ENCODE data around the gene ABCA6. TPM values are rescaled to one million over a fixed set of nuclear protein-coding genes. Genes with fewer than 3 reads are reported as not detected.
A peak's percentile ranks its signal among the peaks of the same experiment; 100 is the strongest.

The ABCA6 gene
- polyA plus RNA-seq, 1 donor (not counting 4 experiments of a cell fraction or from before 2014, with no cell fraction given) = 0.14 TPM

DNA sequence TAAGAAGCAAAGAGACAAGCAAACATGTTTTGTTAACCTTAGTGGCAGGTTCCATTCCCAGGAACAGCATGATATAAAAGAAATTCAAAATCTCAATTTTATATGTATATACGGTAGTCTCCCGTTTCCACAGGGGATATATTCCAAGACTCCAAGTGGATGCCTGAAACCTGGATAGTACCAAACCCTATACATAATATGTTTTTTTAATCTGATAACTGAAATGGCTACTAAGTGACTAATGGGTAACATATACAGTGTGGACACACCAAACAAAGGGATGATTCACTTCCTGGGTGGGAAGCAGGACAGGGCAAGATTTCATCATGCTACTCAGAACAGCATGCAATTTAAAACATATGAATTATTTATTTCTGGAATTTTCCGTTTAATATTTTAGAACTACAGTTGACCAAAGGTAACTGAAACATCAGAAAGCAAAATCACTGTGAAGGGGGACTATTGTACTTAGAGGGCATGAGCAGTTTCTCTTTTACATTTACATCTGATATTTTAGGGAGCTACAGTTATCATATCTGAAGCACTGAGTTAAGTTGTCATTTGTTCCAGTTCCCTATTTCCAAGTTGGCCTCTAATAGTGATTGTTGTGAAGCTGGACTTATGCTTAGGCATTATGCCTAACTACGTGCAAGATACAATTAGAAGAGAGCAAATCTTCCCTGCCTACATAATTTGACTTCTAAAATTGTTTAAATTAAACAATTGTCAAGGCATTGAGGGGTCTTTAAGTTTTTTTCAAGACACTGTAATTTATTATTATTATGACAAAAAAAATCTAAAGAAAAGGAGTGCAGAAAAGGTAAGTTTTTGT, 34.1 kb upstream of the ABCA6 start:
- no peaks in the 10 kb centered on the region for H3K79me2 ChIP-seq (ENCODE audit: control insufficient read depth, insufficient read depth, low read length)
- FAIRE-seq (no peak), DNase-seq (ENCODE audit: low read depth, low spot score) (peak; percentile 30)
- peak overlapping the region; percentile 28 for H3K4me2 ChIP-seq (ENCODE audit: control insufficient read depth, extremely low read depth, insufficient read depth, low read depth, low read length)
- no peaks in the 10 kb centered on the region for H4K20me1 ChIP-seq (ENCODE audit: control insufficient read depth, extremely low read depth, insufficient read depth, low read length)
- no peaks in the 10 kb centered on the region for H3K9me1 ChIP-seq (ENCODE audit: control insufficient read depth, extremely low read depth, insufficient read depth, low read length)
- H2AFZ ChIP-seq (ENCODE audit: control insufficient read depth, low read length) = peak overlapping the region; percentile 75
- H3K9me3 ChIP-seq (ENCODE audit: control insufficient read depth, low read depth, low read length) = no peaks in the 10 kb centered on the region
- no peak overlapping the region for H3K4me3 ChIP-seq (ENCODE audit: control insufficient read depth in 2 of 3, extremely low read depth in 1 of 3, insufficient read depth in 2 of 3, low read depth in 1 of 3, low read length in 3 of 3)
- H3K36me3 ChIP-seq (ENCODE audit: control insufficient read depth in 2 of 2, extremely low read depth in 1 of 2, insufficient read depth in 2 of 2, low read length in 2 of 2) = no peaks in the 10 kb centered on the region
- H3K27me3 ChIP-seq (ENCODE audit: control insufficient read depth, extremely low read depth, insufficient read depth, low read length) = no peaks in the 10 kb centered on the region
- no peak for TF ChIP-seq EZH2 (IDR thresholded peaks at IDR 0.05; ENCODE audit: low read length)
- TF ChIP-seq, protein P1, sequence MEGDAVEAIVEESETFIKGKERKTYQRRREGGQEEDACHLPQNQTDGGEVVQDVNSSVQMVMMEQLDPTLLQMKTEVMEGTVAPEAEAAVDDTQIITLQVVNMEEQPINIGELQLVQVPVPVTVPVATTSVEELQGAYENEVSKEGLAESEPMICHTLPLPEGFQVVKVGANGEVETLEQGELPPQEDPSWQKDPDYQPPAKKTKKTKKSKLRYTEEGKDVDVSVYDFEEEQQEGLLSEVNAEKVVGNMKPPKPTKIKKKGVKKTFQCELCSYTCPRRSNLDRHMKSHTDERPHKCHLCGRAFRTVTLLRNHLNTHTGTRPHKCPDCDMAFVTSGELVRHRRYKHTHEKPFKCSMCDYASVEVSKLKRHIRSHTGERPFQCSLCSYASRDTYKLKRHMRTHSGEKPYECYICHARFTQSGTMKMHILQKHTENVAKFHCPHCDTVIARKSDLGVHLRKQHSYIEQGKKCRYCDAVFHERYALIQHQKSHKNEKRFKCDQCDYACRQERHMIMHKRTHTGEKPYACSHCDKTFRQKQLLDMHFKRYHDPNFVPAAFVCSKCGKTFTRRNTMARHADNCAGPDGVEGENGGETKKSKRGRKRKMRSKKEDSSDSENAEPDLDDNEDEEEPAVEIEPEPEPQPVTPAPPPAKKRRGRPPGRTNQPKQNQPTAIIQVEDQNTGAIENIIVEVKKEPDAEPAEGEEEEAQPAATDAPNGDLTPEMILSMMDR (optimal IDR thresholded peaks at IDR 0.05 in 1 of 3, IDR thresholded peaks at IDR 0.05 in 1 of 3, conservative IDR thresholded peaks at IDR 0.05 in 1 of 3; ENCODE audit: extremely low read depth in 1 of 3, insufficient read depth in 2 of 3, low read length in 3 of 3) = no peak
- peaks cover 24% of the 10 kb centered on the region for H3K4me1 ChIP-seq (ENCODE audit: control insufficient read depth, extremely low read depth, insufficient read depth, low read length)
- dilution Hi-C loops (cut with MboI; ENCODE audit: extremely low pct_ligation_motif_present, low sequenced_read_pairs) = no loop called here
- peak overlapping the region; percentile 26 for H3K9ac ChIP-seq (ENCODE audit: control insufficient read depth, extremely low read depth, insufficient read depth, low read length)
- peak overlapping the region; percentile 80 for H3K27ac ChIP-seq (ENCODE audit: control insufficient read depth, insufficient read depth, low read length)

DNA sequence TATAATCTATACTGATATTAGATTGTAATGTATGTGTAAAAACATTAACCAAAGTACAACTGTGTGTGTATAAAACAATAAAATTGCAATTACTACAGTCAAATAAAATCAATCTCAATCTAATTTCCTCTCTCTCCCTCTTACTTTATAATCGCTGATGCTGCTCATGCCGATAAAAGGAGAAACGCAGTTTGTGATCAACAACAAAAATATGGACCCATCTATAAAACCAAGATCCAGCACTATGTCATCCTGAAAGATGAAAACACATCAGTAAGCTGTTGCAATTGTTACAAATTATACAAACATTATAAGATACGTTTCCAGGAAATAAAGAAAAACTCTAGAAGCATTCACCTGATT, 33.5 kb upstream of the ABCA6 start:
- Histone ChIP-seq H3K4me3 (ENCODE audit: control insufficient read depth in 2 of 3, extremely low read depth in 1 of 3, insufficient read depth in 2 of 3, low read depth in 1 of 3, low read length in 3 of 3) (no peak overlapping the region), H3K9me1 (ENCODE audit: control insufficient read depth, extremely low read depth, insufficient read depth, low read length) (no peaks in the 10 kb centered on the region), H4K20me1 (ENCODE audit: control insufficient read depth, extremely low read depth, insufficient read depth, low read length) (no peaks in the 10 kb centered on the region), H3K9ac (ENCODE audit: control insufficient read depth, extremely low read depth, insufficient read depth, low read length) (no peak overlapping the region), H3K4me1 (ENCODE audit: control insufficient read depth, extremely low read depth, insufficient read depth, low read length) (peaks cover 24% of the 10 kb centered on the region), H3K9me3 (ENCODE audit: control insufficient read depth, low read depth, low read length) (no peaks in the 10 kb centered on the region), H3K27me3 (ENCODE audit: control insufficient read depth, extremely low read depth, insufficient read depth, low read length) (no peaks in the 10 kb centered on the region), H3K36me3 (ENCODE audit: control insufficient read depth in 2 of 2, extremely low read depth in 1 of 2, insufficient read depth in 2 of 2, low read length in 2 of 2) (no peaks in the 10 kb centered on the region), H3K27ac (ENCODE audit: control insufficient read depth, insufficient read depth, low read length) (peak overlapping the region; percentile 80), H3K79me2 (ENCODE audit: control insufficient read depth, insufficient read depth, low read length) (no peaks in the 10 kb centered on the region), H2AFZ (ENCODE audit: control insufficient read depth, low read length) (no peak overlapping the region), H3K4me2 (ENCODE audit: control insufficient read depth, extremely low read depth, insufficient read depth, low read depth, low read length) (peak overlapping the region; percentile 28)
- DNase-seq (ENCODE audit: low read depth, low spot score) (no peak), FAIRE-seq (no peak)
- dilution Hi-C loops (cut with MboI; ENCODE audit: extremely low pct_ligation_motif_present, low sequenced_read_pairs) = no loop called here
- no peak for TF ChIP-seq EZH2 (IDR thresholded peaks at IDR 0.05; ENCODE audit: low read length)
- TF ChIP-seq, protein P1 (optimal IDR thresholded peaks at IDR 0.05 in 1 of 3, IDR thresholded peaks at IDR 0.05 in 1 of 3, conservative IDR thresholded peaks at IDR 0.05 in 1 of 3; ENCODE audit: extremely low read depth in 1 of 3, insufficient read depth in 2 of 3, low read length in 3 of 3) = no peak

Measured in keratinocyte (primary cell).